H1 (cell line): ENCODE data around the gene WDR77.

Experiments
- EGR1 ChIP-seq: IDR thresholded peaks from 2 replicates; pipeline ENCODE4 v1.6.1; 2011; ENCODE audit warnings: low read depth, low read length, borderline replicate concordance
- MAX ChIP-seq: IDR thresholded peaks from 2 replicates; pipeline ENCODE4 v1.6.1; 2012; ENCODE audit warnings: inconsistent platforms
- PHF8 ChIP-seq: fragments of 200-600 bp; sonication (generic); conservative IDR thresholded peaks from 2 replicates; pipeline ENCODE4 v1.7.1; 2012; ENCODE audit warnings: low read depth, mild to moderate bottlenecking, inconsistent platforms, low read length, moderate library complexity
- RFX5 ChIP-seq: IDR thresholded peaks from 2 replicates; pipeline ENCODE4 v1.6.1; 2011; ENCODE audit warnings: low read depth, low read length, improper control_type of control experiment, borderline replicate concordance
- SP2 ChIP-seq: IDR thresholded peaks from 2 replicates; pipeline ENCODE4 v1.6.1; 2012; ENCODE audit warnings: mild to moderate bottlenecking, low read length, inconsistent platforms

DNA sequence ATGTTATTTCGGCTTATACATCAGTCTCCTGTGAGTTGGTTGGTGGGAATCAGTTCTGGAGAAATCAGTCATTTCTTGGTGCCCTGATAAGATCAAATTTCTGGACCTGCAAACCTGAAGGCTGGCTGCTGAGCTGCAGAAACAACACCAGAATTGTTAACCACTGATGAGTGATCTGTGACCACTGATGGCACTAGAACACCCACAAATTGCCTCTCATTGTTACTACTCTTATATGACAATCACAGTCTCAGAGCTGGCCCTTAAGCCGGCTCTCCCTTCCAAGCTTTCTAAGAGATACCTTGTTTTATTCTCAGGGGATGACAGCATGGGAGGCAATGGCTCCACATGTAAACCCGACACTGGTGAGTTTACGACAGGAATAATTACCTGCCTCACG, 26.6 kb upstream of the WDR77 start:
- TF ChIP-seq PHF8 = no peak
- TF ChIP-seq SP2 = no peak
- TF ChIP-seq EGR1 = no peak
- no peak for TF ChIP-seq RFX5
- no peak for TF ChIP-seq MAX
